Activated gamma-delta T cell treated with Interleukin-2 at 50 U/mL for 16 hours (primary cell): ENCODE data around the gene RDH8.

Source experiments
- DNase-seq: peaks from one replicate; pipeline ENCODE4 v3.0.0-alpha.2; 2020

The RDH8 gene, protein sequence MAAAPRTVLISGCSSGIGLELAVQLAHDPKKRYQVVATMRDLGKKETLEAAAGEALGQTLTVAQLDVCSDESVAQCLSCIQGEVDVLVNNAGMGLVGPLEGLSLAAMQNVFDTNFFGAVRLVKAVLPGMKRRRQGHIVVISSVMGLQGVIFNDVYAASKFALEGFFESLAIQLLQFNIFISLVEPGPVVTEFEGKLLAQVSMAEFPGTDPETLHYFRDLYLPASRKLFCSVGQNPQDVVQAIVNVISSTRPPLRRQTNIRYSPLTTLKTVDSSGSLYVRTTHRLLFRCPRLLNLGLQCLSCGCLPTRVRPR

DNA sequence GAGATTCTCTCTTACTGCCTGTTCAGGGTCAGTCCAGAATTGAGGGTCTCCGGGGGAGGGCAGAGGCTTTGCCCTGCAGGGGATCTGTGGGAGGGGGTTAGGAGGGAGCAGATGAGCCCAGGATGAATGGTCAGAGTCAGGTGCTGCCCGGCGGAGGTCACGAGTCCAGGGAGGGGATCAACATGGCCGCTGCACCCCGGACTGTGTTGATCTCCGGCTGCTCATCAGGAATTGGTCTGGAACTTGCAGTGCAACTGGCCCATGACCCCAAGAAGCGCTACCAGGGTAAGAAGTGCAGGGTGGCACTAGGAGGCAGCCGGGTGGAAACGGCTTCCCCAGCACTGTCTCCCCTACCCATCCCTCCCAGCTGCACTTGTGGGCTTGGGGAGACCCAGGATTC is at the start of gene RDH8:
TSS of gene RDH8 (plus strand) at position 168 of the 400 bp plus-strand sequence. CDS start at position 183, 15 bp downstream.
- DNase-seq: no peak

DNA sequence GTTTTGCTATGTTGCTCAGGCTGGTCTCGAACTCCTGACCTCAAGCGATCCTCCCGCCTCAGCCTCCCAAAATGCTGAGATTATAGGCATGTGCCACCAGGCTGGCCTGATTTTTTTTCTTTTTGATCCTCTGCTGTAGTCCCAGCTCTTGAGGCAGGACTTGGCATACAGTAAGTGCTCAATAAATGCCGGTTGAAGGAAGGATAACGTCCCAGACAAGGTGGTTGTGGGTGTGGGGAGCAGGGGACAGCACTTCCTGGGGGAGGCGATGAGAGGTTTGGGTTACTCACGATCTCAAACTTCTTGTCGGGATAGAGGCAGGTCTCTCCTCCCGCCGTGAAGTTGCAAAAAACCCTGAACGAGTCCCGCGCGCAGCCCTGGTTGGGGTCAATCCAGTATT is 47.3 kb upstream of the RDH8 start:
- no peak for DNase-seq

DNA sequence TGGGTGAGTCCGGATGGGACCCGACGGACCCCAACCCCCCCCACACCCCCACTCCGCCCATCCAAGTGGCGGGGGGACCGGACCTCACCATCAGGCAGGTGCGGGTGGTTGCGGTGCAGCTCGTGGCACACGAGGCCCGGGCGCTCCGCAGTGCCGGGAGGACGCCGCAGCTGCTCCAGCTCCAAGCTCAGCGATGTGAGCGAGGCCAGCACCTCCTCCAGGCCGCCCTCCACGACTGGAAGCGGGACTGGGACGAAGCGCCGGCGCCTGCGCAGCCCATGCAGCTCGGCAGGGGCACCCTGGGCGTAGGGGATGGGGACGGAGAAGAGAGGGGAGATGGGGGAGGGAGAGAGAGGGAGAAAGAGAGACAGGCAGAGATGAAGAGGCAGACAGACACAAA is 46.8 kb upstream of the RDH8 start:
- DNase-seq: no peak

DNA sequence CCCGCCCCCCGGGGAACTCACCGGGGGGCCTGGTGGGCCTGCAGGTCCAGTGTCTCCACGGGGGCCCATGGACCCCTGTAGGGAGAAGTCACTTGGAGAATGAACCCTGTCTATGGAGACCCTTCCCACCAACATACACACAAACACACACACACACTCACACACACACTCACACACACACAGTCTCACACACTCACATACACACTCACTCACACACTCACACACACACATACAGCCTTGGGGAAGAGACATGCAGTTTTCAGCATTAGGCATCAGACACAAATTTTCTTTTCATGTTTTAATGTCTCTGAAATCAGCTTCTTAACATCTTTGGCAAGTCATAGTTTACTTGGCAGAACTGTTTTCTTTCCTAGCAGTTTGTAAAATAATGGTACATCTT is 46.0 kb upstream of the RDH8 start:
- no peak for DNase-seq

DNA sequence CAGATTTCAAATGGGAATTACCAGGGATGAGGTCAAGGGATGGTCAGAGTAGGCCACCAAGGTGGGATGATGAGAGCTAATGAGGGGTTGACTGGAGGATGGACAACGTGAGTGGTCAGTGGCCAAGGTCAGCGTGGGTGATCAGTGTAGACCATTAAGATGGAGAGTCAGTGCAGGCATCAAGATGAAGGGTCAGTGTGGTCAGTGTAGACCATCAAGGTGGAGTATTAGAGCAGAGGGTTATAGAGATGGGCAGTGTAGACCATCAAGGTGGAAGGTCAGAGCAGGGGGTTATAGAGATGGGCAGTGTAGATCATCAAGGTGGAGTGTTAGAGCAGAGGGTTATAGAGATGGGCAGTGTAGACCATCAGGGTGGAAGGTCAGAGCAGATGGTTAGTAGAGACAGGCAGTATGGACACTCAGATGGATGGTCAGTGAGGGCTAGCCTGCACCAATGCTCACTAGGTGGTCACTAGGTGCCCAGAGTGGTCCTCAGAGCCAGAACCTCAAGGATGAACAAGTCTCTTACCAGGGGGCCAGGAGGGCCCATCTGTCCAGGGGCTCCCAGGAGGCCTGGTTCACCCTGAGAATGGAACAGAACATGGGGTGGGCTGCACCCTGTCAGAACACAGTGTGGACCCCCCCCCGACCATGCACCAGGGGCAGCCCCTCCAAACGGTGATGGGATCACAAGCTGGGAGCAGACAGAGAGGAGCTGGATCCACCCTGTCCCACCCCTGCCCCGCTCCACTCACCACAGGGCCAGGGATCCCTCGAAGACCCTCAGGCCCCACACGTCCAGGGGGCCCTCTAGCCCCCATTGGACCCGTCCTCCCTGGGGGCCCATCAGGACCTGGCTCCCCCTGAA is 44.2 kb upstream of the RDH8 start:
- DNase-seq: no peak

DNA sequence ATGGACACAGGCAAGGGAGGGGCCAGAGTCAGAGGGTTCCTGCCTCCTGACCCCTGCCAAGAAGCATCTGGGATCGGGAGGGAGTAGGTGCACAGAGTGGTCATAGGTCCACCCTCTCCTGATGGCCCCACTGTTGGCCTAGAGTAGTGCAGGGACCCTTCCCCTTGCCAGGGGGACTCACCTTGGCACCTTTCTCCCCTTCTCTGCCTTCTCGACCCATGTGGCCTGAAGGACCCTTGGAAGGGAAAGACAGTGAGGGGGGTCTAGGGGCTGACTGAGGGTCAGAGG is 43.7 kb upstream of the RDH8 start:
- DNase-seq: no peak

DNA sequence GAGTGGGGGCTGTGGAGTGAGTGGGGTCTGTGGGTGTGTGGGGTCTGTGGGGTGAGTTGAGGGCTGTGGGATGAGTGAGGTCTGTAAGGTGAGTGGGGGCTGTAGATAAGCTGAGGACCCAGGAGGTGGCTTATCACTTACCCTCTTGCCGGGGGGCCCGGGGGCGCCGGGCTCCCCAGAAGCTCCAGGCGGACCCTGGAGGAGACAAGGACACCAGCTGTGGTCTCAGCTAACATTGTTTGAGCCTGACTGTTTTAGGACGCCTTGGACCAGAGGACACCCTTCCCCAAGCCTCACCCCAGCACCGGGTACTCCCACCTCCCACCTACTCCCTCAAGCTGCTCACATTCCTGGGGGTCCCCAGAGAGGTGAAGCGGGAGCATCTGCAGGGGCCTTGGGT is 42.8 kb upstream of the RDH8 start:
- no peak for DNase-seq

DNA sequence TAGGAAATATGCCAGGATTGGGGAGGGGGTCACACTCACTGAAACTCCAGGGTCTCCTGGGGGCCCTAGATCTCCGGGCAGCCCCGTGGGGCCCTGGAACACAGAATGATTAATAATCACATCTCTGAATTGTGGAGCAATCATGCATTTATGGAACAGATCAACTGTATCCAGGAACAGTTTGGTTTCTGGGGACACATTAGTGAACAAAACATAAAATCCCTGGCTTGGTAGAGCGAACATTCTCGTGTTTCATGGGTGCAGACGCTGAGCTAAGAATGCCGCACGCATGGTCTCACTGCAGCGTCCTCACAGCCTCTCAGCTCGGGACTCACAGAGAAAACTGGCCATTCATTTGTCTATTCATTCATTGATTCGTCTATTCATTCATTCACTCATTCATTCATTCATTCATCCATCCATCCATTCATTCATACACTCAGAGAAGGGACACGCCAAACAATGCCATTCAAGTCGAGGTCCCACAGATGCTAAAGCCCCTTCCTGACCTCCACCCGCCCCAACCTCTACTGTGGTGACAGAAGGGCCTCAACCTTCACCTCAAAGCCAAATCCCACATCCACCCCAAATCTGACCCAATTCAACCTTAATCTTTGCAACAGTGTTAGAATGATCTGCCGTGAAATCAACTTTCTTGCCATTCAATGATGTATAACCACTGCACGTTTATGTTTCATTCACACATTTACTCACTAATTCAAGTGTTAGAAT is 42.0 kb upstream of the RDH8 start:
- DNase-seq: no peak

DNA sequence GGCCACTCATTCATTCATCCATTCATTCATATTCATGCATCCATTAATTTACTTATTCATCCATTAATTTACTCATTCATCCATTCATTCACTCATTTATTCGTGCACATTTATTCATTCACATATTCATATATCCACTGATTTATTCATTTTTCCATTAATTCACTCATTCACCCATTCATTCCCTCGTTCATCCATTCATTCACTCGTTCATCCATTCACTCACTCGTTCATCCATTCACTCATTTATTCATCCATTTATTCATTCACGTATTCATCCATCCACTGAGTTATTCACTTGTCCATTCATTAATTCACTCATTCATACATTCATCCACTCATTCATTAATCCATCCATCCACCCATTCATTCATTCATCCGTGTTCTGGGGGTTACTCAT is 41.2 kb upstream of the RDH8 start:
- no peak for DNase-seq

DNA sequence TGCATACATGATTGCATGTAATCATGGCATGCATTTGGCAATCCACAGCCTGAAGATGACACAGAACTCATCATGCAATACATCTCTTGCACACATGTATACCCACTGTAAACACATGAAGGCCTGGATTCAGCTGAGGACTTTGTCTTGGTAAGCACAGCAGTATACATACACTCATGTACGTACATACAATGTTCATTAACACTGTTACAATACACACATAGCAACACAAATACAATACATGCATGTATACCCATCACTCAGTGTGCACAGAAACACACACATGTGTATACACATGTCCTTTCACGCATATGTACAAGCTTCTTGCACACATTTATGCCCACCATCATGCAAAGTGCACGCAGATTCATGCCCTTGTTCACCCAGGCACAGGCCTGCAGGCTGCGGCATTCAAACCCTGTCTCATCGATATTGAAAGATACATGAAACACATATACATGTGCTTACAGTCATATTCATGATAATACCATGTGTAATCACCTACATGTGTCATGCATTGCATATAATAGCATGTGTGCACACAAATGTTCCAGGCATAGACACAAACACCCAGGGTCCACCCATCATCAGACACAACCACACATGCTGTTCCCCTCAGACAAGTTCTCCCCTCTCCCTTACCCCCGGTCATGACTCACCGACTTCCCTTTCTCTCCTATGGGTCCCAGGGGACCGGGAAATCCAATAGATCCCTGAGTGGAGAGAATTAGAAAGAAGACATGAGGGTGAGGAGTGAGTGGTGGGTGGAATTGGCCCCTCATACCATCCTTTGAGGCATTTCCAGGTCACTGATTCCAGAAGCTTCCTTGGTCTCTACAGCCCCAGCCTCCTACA is 31.6 kb upstream of the RDH8 start:
- no peak for DNase-seq

DNA sequence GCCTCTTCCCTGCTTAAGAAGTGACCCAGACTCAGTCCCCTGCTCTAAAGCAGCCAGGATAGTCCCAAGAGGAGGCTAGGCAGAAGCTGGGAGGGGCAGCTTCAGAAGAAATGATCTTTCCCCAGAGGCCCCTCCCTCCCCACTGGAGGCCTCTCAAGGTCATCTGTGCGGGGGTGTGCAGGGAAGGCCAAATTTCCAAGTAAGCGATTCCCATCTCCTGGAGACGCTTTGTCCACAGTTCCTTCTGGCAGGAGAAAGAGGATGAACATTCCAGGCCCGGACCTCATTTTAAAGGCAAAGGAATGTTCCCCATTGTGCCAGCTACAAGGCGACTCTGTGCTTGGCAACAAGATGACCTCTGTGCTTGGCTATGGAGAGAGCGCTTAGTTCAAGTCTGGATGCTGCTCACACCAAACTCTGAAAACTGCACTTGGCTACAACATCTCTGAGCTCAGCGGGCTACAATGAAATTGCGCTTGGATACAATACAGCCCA is 26.4 kb upstream of the RDH8 start:
- no peak for DNase-seq

DNA sequence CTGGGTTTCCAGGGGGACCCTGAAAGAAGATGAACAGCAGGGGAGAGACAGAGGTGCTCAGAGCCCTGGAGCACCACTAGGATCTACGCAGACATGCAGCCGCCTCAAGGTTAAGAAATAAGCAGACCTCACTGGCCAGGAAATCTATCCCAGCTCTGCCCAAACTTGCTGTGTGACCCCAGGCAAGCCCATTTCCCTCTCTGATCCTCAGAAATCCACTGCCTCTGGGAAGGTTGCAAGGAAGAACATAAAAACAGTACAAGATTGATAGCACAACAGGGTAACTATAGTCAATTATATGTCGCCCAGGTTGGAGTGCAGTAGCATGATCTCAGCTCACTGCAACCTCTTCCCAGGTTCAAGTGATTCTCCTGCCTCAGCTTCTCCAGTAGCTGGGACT is 23.8 kb upstream of the RDH8 start:
- DNase-seq: no peak

DNA sequence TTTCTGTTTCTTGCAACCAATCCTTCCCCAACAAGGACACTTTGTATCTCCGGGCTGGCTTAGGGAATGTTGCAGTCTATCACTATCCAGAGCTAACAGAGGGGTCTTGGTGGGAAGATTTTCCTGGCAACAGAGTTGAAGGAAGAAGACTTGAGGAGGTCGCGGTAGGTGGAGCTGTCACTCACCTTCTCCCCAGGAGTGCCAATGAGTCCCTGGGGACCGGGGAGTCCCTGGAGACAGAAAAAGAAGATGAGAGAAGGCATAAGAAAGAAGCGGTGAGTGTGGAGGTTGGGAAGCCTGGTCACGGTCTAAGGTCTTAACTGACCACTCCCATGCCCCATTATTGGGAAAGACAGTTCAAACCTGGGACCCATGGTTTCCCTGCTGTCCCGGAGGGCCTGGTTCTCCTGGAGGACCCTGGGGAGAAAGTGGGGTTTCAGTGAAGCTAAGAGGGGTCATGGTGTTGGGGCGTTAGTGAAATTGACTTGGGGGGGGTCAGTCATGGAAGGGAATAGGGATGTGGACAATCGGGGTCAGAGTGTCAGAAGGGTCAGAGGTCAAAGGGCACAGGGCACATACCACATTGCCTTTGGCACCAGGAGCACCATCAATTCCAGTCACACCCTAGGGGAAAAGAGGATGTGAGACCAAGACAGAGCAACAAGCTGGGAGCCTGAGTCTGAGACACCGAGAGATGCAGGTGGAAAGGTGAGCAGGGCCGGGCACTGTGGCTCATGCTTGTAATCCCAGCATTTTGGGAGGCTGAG is 21.7 kb upstream of the RDH8 start:
- DNase-seq: no peak

DNA sequence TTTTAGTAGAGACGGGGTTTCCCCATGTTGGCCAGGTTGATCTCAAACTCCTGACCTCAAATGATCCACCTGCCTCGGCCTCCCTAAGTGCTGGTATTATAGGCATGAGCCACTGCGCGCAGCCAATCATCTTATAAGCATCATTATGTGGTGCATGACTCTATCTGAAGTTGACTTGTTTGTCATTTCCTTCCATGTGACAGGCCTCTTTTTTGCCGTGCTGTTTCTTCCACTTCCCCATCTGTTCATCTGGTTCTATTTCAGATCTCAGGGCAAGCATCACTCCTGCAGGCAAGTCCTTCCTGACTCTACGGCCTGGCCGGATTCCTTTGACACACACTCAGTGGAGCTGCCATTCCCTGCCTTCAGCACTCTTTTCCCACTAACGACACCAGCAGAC is 18.2 kb upstream of the RDH8 start:
- no peak for DNase-seq

DNA sequence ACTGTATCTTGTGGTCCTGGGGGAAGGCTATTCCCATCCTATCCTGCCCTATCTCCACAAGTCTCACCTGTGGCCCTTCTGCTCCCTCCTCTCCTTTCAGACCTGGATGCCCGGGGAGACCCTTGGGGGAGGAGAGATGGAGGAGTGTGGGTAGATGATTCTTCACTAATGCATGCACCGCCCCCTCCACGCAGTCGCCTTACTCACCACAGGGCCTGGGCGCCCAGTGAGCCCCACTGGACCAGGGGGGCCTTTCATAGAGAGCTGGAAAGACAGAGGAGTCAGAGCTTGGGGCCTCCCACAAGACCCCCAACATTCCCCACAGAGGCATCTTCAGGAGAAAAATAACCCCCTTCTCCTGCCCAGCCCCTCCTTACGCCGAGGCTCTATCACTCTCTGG is 17.3 kb upstream of the RDH8 start:
- DNase-seq: no peak

DNA sequence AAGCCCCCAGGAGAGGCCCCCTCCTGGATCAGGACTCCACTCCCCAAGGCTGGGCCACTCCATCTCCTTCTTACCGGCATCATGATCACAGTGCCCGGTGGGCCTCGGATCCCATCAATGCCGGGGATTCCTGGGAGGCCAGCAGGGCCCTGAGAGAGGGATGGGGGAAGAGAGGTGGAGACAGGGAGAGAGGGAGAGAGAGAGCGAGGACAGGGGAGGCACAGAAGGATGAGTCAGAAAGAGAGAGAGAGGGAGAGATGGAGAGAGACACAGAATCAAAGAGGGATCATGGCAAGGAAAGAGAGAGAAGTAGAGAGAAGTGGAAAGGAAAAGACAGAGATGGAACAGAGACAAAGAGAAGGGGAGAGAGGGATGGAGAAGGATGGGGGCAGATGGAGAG is 16.7 kb upstream of the RDH8 start:
- no peak for DNase-seq

DNA sequence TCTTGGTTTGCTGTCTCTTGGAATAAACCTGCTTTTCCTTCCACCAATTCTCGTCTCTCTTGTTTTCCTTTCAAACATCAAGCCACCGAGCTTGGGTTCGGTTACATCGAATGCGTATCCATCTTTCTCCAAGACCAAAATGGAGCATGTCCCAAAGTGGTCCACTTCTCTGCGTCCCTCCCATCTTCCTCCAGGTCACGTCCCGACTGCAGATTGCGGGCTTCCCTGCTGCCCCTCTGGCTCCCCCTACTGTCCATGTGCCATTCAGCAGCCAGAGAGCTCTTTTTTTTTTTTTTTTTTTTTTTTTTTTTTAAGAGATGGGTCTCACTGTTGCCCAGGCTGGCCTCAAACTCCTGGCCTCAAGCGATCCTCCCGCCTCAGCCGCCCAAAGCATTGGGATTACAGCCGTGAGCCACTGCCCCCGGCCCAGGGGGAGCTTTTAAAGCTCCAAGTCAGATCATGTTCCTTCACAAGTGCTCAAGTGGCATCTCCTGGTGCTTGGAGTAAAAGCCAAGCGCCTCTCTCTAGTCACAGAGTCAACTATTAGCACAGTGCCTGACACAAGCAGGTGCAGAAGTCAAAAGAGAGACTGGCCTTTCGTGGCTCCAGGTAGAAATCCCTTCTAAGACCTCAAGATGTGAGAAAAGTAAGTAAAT is 13.0 kb upstream of the RDH8 start:
- DNase-seq: peak; percentile 57

DNA sequence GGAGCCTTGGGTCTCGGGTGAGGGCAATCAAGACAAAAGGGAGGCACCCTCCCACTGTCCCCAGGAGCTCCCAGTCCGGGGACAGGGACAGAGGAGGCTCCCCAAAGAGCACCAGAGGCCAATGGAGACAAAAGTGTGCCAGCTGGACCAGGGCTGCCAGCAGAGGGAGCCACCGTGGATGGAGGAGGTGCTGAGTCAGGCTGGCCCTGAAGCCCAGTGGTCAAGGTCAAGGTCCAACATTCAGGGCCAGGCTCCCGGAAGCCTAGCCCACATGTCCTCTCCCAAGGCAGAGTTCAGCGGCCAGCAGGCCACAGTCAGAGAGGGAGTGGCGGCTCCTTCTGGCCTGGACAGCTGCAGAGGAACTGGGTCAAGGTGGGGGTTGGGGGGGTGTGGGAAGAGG is 11.4 kb upstream of the RDH8 start:
- no peak for DNase-seq

DNA sequence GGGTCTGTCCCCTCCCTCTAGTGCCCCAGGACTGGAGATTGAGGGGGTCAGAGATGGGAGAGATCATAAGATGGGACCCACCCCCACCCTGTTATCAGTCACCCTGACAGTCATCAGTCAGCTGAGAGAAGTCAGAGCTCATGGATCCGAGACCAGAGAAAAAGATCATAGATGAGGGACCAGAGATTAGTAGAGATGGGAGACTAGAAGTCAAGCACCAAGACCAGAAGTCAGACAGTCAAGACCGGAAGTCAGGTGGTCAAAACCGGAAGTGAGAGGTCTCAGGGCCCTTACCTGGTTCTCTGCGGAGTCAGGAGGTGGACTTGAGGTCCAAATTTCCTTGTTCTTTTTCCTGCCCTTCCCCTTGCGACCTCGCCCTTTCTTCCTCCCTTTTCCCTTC is 10.0 kb upstream of the RDH8 start:
- DNase-seq: no peak

DNA sequence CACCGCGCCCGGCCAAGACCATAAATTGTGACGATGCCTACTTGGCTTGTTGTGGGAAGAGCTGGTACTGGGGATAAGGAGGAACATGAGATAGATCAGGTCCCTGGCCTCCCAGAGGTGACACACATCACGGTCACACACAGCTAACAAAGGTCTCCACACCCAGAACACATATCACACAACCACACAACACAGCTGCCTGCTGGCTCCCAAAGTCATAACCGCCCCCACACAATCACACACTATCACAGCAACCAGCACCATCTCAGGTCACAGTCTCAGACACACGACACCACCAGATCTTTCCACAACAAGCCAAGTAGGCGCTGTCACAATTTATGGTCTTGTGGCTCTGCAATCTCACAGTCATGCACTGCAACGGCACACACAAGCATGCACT is 8.7 kb upstream of the RDH8 start:
- no peak for DNase-seq

DNA sequence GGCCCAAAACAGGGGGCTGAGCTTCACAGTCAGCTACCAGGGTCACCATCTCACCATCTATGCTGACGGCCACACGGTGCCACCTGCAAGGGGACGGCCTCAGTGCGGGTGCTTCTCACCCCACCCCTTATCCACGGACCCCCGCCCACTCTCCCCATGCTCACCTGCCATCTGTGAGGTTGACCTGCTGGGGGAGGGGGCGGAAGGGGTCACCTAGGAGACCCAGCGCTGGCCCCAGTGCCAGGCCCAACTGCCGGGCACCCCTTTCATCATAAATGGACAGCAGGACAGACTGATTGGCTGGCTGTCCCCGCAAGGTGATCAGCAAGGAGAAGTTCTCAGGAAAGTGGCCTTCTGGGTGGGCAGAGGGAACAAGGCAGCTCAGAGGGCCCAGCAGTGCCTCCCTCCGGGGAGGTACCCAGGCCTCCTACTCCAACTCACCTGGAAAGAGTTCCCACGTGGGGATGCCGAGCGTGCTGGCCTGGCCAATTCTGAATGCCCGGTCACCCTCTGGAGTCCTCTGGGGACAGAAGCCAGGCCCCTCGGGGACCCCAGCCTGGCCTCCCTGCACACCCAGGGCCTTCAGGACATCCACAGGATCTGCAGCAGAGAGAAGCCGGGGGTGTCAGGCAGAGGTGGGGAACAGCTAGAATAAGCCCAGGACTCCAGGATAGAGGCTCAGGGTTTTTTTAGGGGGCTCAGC is 7.5 kb upstream of the RDH8 start:
- DNase-seq: no peak
